Calu3 (cell line): Measurements from ENCODE around the gene ZNF710. TPM values are rescaled to one million over a fixed set of nuclear protein-coding genes. Genes with fewer than 3 reads are reported as not detected.

Experiments used
- BruUV-seq: library from RNA; stranded (reverse); fragments of 400-500 nt; replicated peaks from 2 replicates; lab custom pipeline; 2021; lab: Mats Ljungman, UMichigan
- CTCF ChIA-PET: fragments of 300-600 bp; sonication (Branson Sonifier 250); formaldehyde crosslinking; loops from one replicate; lab custom pipeline; 2022; ENCODE audit warnings: antibody characterized with exemption; lab: Charles Lee
- DNase-seq: peaks from one replicate; pipeline ENCODE4 v3.0.0; 2022
- H3K27ac Mint-ChIP-seq: one replicate; pipeline ENCODE4 v1.8.0; 2022; ENCODE audit warnings: mixed read lengths; ENCODE audit not compliant: unreplicated experiment
- H3K27me3 Mint-ChIP-seq: one replicate; pipeline ENCODE4 v1.8.0; 2022; ENCODE audit warnings: mixed read lengths; ENCODE audit not compliant: unreplicated experiment
- H3K36me3 Mint-ChIP-seq: one replicate; pipeline ENCODE4 v1.8.0; 2022; ENCODE audit warnings: mild to moderate bottlenecking, moderate library complexity, mixed read lengths; ENCODE audit not compliant: insufficient read depth, unreplicated experiment
- H3K4me1 Mint-ChIP-seq: one replicate; pipeline ENCODE4 v1.8.0; 2022; ENCODE audit warnings: mild to moderate bottlenecking, low read depth, mixed read lengths; ENCODE audit not compliant: unreplicated experiment
- H3K4me3 Mint-ChIP-seq: one replicate; pipeline ENCODE4 v1.8.0; 2022; ENCODE audit warnings: mild to moderate bottlenecking, low read depth, moderate library complexity, mixed read lengths; ENCODE audit not compliant: unreplicated experiment
- H3K9me3 Mint-ChIP-seq: one replicate; pipeline ENCODE4 v1.8.0; 2022; ENCODE audit warnings: low read depth, mixed read lengths; ENCODE audit not compliant: unreplicated experiment
- CTCF ChIP-seq: fragments of 200-600 bp; IDR thresholded peaks from one replicate; pipeline ENCODE4 v1.8.0; 2022; ENCODE audit warnings: antibody characterized with exemption; ENCODE audit not compliant: unreplicated experiment
- intact Hi-C: fragments of 100-400 bp; cut with micrococcal nuclease; formaldehyde crosslinking; loops from one replicate; pipeline ENCODE4 v1.10.0; 2022; ENCODE audit not compliant: unreplicated experiment
- total RNA-seq: library from RNA; stranded (reverse); gene quantifications from 2 replicates; pipeline ENCODE4 v1.2.3, GENCODE V29; 2022

ZNF710 gene
- total RNA-seq, 1 experiment from 2014 or later: 15.4 TPM

GRCh38 chr15:90020021-90020735 lies 19.1 kb downstream of the ZNF710 start:
- TF ChIP-seq CTCF: no peak
- Mint-ChIP-seq H3K27ac (no peak overlapping the region), H3K36me3 (no peaks in the 10 kb centered on the region), H3K9me3 (no peaks in the 10 kb centered on the region), H3K4me3 (no peak overlapping the region), H3K4me1 (no peaks in the 10 kb centered on the region), H3K27me3 (no peaks in the 10 kb centered on the region)
- no TSS peak for BruUV-seq
- CTCF ChIA-PET: no interaction called here
- intact Hi-C loops: no loop called here
- no peak for DNase-seq

GRCh38 chr15:90020936-90021507 lies 19.9 kb downstream of the ZNF710 start:
- Mint-ChIP-seq H3K27me3 (no peaks in the 10 kb centered on the region), H3K27ac (no peak overlapping the region), H3K4me3 (no peak overlapping the region), H3K4me1 (no peaks in the 10 kb centered on the region), H3K9me3 (no peaks in the 10 kb centered on the region), H3K36me3 (no peaks in the 10 kb centered on the region)
- BruUV-seq: no TSS peak
- CTCF ChIA-PET: interaction anchor here (0.6 kb wide), 1 partner anchor 162 kb away, joined by 3 read pairs; no protein-coding TSS in a partner anchor
- no peak for TF ChIP-seq CTCF
- intact Hi-C loops: no loop called here
- DNase-seq: no peak

- Mint-ChIP-seq H3K4me3 (no peak overlapping the region), H3K27me3 (no peaks in the 10 kb centered on the region), H3K36me3 (no peaks in the 10 kb centered on the region), H3K9me3 (no peaks in the 10 kb centered on the region), H3K4me1 (no peaks in the 10 kb centered on the region), H3K27ac (no peak overlapping the region)
- TF ChIP-seq CTCF: no peak
- CTCF ChIA-PET: no interaction called here
- no peak for DNase-seq
- intact Hi-C loops: no loop called here
- no TSS peak for BruUV-seq
Measured at GRCh38 chr15:90022345-90022744, 21.2 kb downstream of the ZNF710 start.

- H3K36me3 Mint-ChIP-seq: no peaks in the 10 kb centered on the region
Measured at GRCh38 chr15:90022905-90023700, 22.0 kb downstream of the ZNF710 start.

More at GRCh38 chr15:90022905-90023700, 22.0 kb downstream of the ZNF710 start:
- DNase-seq: no peak
- Mint-ChIP-seq H3K4me3 (no peak overlapping the region), H3K9me3 (no peaks in the 10 kb centered on the region), H3K4me1 (no peaks in the 10 kb centered on the region), H3K27me3 (no peaks in the 10 kb centered on the region), H3K27ac (no peak overlapping the region)
- no peak for TF ChIP-seq CTCF
- no TSS peak for BruUV-seq
- intact Hi-C loops: no loop called here
- CTCF ChIA-PET: interaction anchor here (0.7 kb wide), 1 partner anchor 36 kb away, joined by 3 read pairs; no protein-coding TSS in a partner anchor
